Stimulated activated CD8-positive, alpha-beta memory T cell treated with anti-CD3 and anti-CD28 coated beads, Interleukin-15, amount 100 ng/mL, for 1 hour (primary cell): ENCODE measurements around the gene OR8K5.
"Not testable (repeated sequence)": the region's sequence is repeated elsewhere in the genome, so short reads cannot be mapped to it uniquely, and the experiment has no call there.

Source experiments
- DNase-seq: peaks from one replicate; pipeline ENCODE4 v3.0.0-alpha.2; 2020; ENCODE audit warnings: low read depth

OR8K5 gene

GRCh38 chr11:56160217-56160616 lies at the start of gene OR8K5:
OR8K5 (minus strand) TSS chr11:56160317; CDS start chr11:56160317, 0 bp downstream.
- DNase-seq, result no peak

GRCh38 chr11:56207790-56208189 lies 47.7 kb upstream of the OR8K5 start:
- no peak for DNase-seq

GRCh38 chr11:56197367-56197766 lies 37.2 kb upstream of the OR8K5 start:
- no peak for DNase-seq

GRCh38 chr11:56196705-56197104 lies 36.6 kb upstream of the OR8K5 start:
- no peak for DNase-seq

- no peak for DNase-seq
These were observed 28.5 kb upstream of the OR8K5 start for GRCh38 chr11:56188602-56189001.

GRCh38 chr11:56183459-56183858 lies 23.3 kb upstream of the OR8K5 start:
- no peak for DNase-seq

- no peak for DNase-seq
These were observed 16.2 kb upstream of the OR8K5 start, which contains the start of gene OR5J2 for GRCh38 chr11:56176318-56176717. OR5J2 (plus strand) TSS chr11:56176618; CDS start chr11:56176618, 0 bp downstream.

GRCh38 chr11:56172256-56172830 lies 12.2 kb upstream of the OR8K5 start:
- DNase-seq, result no peak

- no peak for DNase-seq
These were observed 3.7 kb upstream of the OR8K5 start for GRCh38 chr11:56163804-56164203.

GRCh38 chr11:56152333-56152732 lies 7.8 kb downstream of the OR8K5 start:
- DNase-seq, result no peak

- DNase-seq, result no peak
These were observed 8.7 kb downstream of the OR8K5 start for GRCh38 chr11:56151376-56151775.

- not testable (repeated sequence) for DNase-seq
These were observed 16.4 kb downstream of the OR8K5 start for GRCh38 chr11:56143681-56144080.

- DNase-seq, result no peak
These were observed 19.9 kb downstream of the OR8K5 start, which contains the start of gene OR8J3 for GRCh38 chr11:56140151-56140661. OR8J3 (minus strand) TSS chr11:56140201; CDS start chr11:56137718, 2,483 bp downstream.

GRCh38 chr11:56122073-56122472 lies 38.0 kb downstream of the OR8K5 start, which contains the start of gene OR8H3:
OR8H3 (plus strand) TSS chr11:56122373; CDS start chr11:56122373, 0 bp downstream.
- no peak for DNase-seq
